ENCODE data around the gene NACC1.
"Not testable (repeated sequence)": the region's sequence is repeated elsewhere in the genome, so short reads cannot be mapped to it uniquely, and the experiment has no call there.

DNA sequence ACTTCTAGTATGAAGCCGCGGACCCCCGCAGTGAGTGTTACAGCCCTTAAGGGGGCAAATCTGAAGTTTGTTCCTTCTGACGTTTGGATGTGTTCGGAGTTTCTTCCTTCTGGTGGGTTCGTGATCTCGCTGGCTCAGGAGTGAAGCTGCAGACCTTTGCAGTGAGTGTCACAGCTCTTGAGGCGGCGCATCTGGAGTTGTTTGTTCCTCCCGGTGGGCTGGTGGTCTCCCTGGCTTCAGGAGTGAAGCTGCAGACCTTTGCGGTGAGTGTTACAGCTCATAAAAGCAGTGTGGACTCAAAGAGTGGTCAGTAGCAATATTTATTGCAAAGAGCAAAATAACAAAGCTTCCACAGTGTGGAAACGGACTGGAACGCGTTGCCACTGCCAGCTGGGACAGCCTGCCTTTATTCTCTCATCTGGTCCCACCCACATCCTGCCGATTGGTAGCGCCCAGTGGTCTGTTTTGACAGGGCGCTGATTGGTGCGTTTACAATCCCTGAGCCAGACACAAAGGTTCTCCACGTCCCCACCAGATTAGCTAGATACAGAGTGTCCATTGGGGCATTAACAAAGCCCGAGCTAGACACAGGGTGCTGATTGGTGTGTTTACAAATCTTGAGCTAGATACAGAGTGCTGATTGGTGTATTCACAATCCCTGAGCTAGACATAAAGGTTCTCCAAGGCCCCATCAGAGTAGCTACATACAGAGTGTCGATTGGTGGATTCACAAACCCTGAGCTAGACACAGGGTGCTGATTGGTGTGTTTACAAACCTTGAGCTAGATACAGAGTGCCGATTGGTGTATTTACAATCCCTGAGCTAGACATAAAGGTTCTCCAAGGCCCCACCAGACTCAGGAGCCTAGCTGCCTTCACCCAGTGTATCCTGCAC is 67.9 kb downstream of the NACC1 start:
- TF ChIP-seq, protein P1, sequence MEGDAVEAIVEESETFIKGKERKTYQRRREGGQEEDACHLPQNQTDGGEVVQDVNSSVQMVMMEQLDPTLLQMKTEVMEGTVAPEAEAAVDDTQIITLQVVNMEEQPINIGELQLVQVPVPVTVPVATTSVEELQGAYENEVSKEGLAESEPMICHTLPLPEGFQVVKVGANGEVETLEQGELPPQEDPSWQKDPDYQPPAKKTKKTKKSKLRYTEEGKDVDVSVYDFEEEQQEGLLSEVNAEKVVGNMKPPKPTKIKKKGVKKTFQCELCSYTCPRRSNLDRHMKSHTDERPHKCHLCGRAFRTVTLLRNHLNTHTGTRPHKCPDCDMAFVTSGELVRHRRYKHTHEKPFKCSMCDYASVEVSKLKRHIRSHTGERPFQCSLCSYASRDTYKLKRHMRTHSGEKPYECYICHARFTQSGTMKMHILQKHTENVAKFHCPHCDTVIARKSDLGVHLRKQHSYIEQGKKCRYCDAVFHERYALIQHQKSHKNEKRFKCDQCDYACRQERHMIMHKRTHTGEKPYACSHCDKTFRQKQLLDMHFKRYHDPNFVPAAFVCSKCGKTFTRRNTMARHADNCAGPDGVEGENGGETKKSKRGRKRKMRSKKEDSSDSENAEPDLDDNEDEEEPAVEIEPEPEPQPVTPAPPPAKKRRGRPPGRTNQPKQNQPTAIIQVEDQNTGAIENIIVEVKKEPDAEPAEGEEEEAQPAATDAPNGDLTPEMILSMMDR (conservative IDR thresholded peaks at IDR 0.05; ENCODE audit: low read length): not testable (repeated sequence)
- TF ChIP-seq EZH2phosphoT487 (IDR thresholded peaks at IDR 0.05; ENCODE audit: borderline replicate concordance): not testable (repeated sequence)

Measured in Loucy (cell line).